Osteocyte (in vitro differentiated cells): ENCODE results near the gene FAM204A. TPM values are rescaled to one million over a fixed set of nuclear protein-coding genes. Genes with fewer than 3 reads are reported as not detected.

Experiments used
- DNase-seq: peaks from one replicate; pipeline ENCODE4 v3.0.0; 2021; ENCODE audit warnings: mixed read lengths; ENCODE audit not compliant: unreplicated experiment; ENCODE audit errors: extremely low spot score
- H3K27ac Mint-ChIP-seq: one replicate; pipeline ENCODE4 v1.8.0; 2021; ENCODE audit warnings: mild to moderate bottlenecking, mixed read lengths; ENCODE audit not compliant: unreplicated experiment
- H3K27me3 Mint-ChIP-seq: one replicate; pipeline ENCODE4 v1.8.0; 2021; ENCODE audit warnings: mixed read lengths; ENCODE audit not compliant: unreplicated experiment
- H3K36me3 Mint-ChIP-seq: one replicate; pipeline ENCODE4 v1.8.0; 2021; ENCODE audit warnings: mixed read lengths; ENCODE audit not compliant: unreplicated experiment
- H3K4me1 Mint-ChIP-seq: one replicate; pipeline ENCODE4 v1.8.0; 2021; ENCODE audit warnings: mixed read lengths; ENCODE audit not compliant: unreplicated experiment
- H3K4me3 Mint-ChIP-seq: one replicate; pipeline ENCODE4 v1.8.0; 2021; ENCODE audit warnings: mild to moderate bottlenecking, moderate library complexity, mixed read lengths; ENCODE audit not compliant: unreplicated experiment
- H3K9me3 Mint-ChIP-seq: one replicate; pipeline ENCODE4 v1.8.0; 2021; ENCODE audit warnings: mixed read lengths; ENCODE audit not compliant: unreplicated experiment
- total RNA-seq: library from RNA; stranded (reverse); gene quantifications from 2 replicates; pipeline ENCODE4 v1.2.1, GENCODE V29; 2021
- TF ChIP-seq, protein P1 (sequence below): fragments of 200-600 bp; sonication (generic); IDR thresholded peaks from 2 replicates; pipeline ENCODE4 v1.5.0; 2021; ENCODE audit warnings: antibody characterized with exemption, mild to moderate bottlenecking, moderate library complexity

The FAM204A gene
- total RNA-seq, 1 donor from 2014 or later = 66.6 TPM

DNA sequence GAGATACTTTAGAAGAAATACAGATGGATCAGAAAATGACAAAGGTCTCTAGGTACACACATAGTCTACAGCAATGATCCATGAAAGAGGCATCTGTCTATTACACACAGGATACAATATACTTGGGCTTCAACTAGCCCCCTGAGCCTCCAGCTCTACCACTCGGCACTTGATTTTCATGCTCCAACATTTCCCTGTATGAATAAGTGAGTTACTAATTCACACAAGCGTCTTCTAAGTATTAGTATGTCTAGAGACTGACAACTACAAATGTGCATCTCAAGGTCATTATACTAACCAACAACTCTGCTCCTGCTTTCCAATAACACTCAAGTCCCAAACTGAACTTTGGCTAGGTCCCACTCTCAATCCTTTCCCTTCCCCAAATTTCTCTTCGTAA, 8.3 kb downstream of the FAM204A start:
- Mint-ChIP-seq H3K27ac (no peak overlapping the region), H3K27me3 (no peaks in the 10 kb centered on the region), H3K4me3 (no peak overlapping the region), H3K4me1 (no peaks in the 10 kb centered on the region), H3K9me3 (no peaks in the 10 kb centered on the region), H3K36me3 (peaks cover 42% of the 10 kb centered on the region)
- no peak for DNase-seq
- TF ChIP-seq, protein P1, sequence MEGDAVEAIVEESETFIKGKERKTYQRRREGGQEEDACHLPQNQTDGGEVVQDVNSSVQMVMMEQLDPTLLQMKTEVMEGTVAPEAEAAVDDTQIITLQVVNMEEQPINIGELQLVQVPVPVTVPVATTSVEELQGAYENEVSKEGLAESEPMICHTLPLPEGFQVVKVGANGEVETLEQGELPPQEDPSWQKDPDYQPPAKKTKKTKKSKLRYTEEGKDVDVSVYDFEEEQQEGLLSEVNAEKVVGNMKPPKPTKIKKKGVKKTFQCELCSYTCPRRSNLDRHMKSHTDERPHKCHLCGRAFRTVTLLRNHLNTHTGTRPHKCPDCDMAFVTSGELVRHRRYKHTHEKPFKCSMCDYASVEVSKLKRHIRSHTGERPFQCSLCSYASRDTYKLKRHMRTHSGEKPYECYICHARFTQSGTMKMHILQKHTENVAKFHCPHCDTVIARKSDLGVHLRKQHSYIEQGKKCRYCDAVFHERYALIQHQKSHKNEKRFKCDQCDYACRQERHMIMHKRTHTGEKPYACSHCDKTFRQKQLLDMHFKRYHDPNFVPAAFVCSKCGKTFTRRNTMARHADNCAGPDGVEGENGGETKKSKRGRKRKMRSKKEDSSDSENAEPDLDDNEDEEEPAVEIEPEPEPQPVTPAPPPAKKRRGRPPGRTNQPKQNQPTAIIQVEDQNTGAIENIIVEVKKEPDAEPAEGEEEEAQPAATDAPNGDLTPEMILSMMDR = no peak

DNA sequence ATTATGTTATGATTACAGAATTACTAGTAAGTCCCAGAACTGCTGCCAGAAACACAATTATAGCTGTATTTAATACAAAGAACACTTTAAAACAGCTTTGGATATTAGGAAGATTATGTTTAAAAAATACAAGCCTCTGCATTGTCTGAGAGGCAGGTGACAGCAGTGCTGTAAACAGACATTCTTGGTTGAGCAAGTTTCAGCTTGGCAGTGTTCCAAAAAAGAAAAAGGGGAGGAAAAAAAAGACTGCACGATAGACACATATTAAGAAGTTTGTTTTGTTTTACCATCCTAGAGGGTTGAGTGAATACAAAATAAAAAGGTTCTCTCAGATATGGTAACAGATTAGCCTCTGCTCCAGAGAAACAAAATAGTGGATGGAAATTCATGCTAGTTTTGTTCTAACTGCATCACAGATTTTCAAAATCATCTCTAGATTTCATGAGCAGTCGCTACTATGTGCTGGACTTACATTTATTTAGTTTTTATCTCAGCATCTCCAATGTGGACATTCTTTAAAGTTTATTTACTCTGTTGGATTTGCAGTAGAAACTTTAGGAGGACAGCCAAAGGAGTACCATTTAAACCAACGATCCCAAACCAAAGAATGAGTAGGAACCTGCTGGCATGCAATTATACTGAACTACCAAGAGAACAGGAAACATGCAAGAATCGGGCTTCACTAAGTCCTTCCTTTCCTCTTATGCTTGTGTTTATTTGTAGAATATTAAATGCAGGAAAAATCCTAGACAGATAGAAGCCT, 9.0 kb downstream of the FAM204A start:
- no peaks in the 10 kb centered on the region for H3K4me1 Mint-ChIP-seq
- no peak overlapping the region for H3K4me3 Mint-ChIP-seq
- TF ChIP-seq, protein P1 = no peak
- peaks cover 46% of the 10 kb centered on the region for H3K36me3 Mint-ChIP-seq
- H3K9me3 Mint-ChIP-seq = no peaks in the 10 kb centered on the region
- DNase-seq = no peak
- H3K27me3 Mint-ChIP-seq = no peaks in the 10 kb centered on the region
- no peak overlapping the region for H3K27ac Mint-ChIP-seq

DNA sequence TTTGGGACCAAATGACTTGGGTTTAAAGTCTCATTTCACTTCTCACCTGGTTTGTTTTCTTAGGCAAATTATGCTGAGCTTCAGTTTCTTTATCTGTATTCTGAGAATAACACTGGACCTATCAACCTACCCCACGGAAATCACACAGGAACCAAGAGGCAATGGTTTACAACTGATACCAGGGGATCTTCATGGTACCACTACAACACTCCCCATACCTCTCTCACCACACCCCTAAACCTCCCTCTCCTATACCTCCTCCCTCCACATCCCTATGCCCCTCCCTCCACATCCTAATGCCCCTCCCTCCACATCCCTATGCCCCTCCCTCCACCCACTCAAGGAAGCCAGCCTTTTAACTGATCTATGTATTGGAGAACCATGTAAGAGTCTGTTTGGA, 9.9 kb downstream of the FAM204A start:
- H3K9me3 Mint-ChIP-seq = no peaks in the 10 kb centered on the region
- H3K27me3 Mint-ChIP-seq = no peaks in the 10 kb centered on the region
- no peak overlapping the region for H3K27ac Mint-ChIP-seq
- H3K36me3 Mint-ChIP-seq = peaks cover 52% of the 10 kb centered on the region
- no peak overlapping the region for H3K4me3 Mint-ChIP-seq
- DNase-seq = no peak
- TF ChIP-seq, protein P1 = no peak
- H3K4me1 Mint-ChIP-seq = no peaks in the 10 kb centered on the region

DNA sequence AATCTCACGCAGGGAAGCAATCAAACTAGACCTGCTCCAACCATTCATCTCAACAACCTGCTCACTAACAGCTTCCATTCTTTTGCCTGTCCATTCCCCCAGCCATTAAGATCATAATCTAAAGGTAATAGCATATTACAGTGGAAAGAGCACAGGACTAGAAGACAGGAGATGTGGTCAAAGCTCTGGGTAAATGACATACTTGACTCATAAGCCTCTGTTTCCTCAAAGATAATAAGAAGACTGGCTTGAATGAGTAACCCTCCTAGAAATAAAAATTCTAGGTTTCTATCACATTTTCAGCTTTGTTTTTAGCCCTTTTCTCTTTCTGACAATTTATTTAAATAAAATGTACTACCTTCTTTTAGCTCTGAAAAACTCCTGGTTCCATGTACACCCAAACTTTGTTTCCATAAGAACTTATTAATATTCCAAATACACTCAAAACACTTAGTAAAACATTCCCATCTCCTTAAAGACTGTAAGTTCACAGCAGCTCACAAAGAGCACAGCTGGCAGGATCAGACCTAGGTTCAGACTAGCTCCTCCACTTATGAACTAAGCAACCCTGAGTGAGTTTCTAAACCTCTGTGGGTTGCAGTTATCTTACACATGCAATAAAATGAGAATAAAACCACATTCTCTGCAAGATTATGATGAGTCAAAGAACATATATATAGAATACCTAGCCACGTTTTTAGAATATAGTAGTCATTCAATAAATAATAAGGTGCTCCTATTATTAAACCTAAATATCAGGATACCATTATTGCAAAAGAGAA, 11.6 kb downstream of the FAM204A start:
- DNase-seq = no peak
- H3K27ac Mint-ChIP-seq = no peak overlapping the region
- peaks cover 52% of the 10 kb centered on the region for H3K36me3 Mint-ChIP-seq
- no peaks in the 10 kb centered on the region for H3K9me3 Mint-ChIP-seq
- TF ChIP-seq, protein P1 = no peak
- H3K4me1 Mint-ChIP-seq = no peaks in the 10 kb centered on the region
- H3K4me3 Mint-ChIP-seq = no peak overlapping the region
- no peaks in the 10 kb centered on the region for H3K27me3 Mint-ChIP-seq

DNA sequence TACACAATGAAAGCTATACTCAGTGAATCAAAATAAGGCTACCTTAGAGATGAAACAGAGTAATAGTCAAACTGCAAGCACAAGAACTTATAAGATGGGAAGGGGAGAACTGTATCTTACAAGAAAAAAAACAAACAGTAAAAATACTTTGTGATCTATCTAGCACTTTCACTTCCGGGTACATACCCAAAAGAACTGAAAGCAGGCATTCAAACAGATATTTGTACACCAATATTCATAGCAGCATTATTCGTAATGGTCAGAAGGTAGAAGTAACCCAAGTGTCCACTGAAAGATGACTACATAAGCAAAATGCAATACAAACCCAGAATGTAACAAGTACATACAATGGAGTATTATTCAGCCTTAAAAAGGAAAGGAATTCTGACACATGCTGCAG, 18.0 kb downstream of the FAM204A start:
- TF ChIP-seq, protein P1 = no peak
- Mint-ChIP-seq H3K36me3 (peaks cover 57% of the 10 kb centered on the region), H3K4me3 (no peak overlapping the region), H3K9me3 (no peaks in the 10 kb centered on the region), H3K27me3 (no peaks in the 10 kb centered on the region), H3K27ac (no peak overlapping the region), H3K4me1 (no peaks in the 10 kb centered on the region)
- no peak for DNase-seq
